22Rv1 (cell line): Measurements from ENCODE around the gene USP20.

Experiments
- H3K27ac ChIP-seq: fragments of 450-650 bp; 2 replicates; pipeline ENCODE4 v1.5.1; 2017
- ZFX ChIP-seq: fragments of 450-650 bp; IDR thresholded peaks from 2 replicates; pipeline ENCODE4 v1.6.1; 2017; ENCODE audit warnings: antibody characterized with exemption, borderline replicate concordance
- TF ChIP-seq, protein P1 (sequence below): fragments of 450-650 bp; IDR thresholded peaks from 2 replicates; pipeline ENCODE4 v1.5.1; 2017; ENCODE audit warnings: mild to moderate bottlenecking

USP20 gene

DNA sequence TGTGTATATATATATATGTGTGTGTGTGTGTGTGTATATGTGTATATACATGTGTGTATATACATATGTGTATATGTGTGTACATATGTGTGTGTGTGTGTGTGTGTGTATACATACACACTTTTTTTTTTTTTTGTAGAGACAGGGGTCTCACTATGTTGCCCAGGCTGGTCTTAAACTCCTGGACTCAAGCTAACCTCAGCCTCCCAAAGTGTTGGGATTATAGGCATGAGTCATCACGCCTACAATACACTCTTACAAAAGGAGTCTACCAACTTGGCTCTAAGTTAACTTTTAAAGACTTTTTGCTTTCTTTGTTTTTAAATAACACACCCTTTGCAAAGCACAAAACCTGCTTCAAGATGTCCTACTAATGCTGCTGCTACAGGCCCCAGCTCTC, 2.3 kb upstream of the USP20 start:
- TF ChIP-seq ZFX = no peak
- TF ChIP-seq, protein P1, sequence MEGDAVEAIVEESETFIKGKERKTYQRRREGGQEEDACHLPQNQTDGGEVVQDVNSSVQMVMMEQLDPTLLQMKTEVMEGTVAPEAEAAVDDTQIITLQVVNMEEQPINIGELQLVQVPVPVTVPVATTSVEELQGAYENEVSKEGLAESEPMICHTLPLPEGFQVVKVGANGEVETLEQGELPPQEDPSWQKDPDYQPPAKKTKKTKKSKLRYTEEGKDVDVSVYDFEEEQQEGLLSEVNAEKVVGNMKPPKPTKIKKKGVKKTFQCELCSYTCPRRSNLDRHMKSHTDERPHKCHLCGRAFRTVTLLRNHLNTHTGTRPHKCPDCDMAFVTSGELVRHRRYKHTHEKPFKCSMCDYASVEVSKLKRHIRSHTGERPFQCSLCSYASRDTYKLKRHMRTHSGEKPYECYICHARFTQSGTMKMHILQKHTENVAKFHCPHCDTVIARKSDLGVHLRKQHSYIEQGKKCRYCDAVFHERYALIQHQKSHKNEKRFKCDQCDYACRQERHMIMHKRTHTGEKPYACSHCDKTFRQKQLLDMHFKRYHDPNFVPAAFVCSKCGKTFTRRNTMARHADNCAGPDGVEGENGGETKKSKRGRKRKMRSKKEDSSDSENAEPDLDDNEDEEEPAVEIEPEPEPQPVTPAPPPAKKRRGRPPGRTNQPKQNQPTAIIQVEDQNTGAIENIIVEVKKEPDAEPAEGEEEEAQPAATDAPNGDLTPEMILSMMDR = no peak
- H3K27ac ChIP-seq = no peak overlapping the region

GRCh38 chr9:129834489-129835127, 650 bp upstream of the USP20 start:
- TF ChIP-seq, protein P1 = no peak
- TF ChIP-seq ZFX = no peak
- peak overlapping the region; percentile 65 for H3K27ac ChIP-seq

DNA sequence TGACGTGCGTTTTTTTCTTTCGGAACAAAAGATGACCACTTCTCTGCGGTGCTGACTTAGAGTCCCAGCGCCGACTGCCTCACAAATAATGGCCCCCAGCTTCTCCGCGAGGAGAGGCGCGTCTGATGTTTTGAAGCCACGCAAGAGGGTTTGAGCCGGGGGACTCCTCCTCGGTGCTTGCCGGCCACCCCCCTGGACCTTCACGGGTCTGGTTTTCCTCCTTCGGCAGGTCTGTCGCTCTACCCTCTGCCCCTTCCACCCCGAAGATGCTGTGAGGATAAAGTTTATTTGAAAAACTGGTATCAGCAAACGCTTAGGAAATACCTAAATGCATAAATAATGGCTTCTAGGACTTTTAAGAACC, 584 bp downstream of the USP20 start:
- H3K27ac ChIP-seq = peak overlapping the region; percentile 65
- TF ChIP-seq ZFX = no peak
- TF ChIP-seq, protein P1 = no peak

DNA sequence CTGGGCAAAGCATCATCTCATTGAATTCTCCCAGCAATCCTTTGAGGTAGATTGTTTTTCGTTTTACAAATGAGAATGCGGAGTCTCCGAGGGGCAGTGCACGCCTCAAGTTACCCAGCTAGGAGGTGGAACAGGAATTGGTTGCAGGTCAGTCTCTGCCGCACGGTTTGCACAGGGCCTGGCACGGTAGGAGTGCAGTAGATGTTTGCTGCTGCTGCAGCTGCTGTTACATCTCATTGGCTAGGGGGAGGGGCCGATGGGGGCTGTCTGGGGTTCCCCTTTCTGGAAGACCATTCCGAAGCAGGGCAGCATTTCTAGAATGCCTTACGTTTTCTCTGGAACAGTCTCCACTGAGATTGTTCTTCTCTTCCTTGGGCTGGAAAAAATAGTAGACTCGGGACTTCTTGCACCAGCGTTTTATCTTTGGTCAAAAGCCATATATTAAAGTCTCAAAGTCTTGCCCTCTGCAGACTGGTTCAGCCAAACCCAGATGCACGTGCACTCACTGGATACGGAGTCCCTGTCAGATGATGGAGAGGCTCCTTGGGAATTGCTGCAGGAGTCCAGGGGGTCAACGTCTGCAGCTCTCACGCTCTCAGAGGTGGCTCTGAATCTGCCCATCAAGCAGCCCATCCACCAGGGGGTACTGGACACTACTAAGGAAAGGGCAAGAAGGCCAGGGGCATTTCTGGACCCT, 1.2 kb downstream of the USP20 start:
- no peak for TF ChIP-seq ZFX
- TF ChIP-seq, protein P1 = no peak
- no peak overlapping the region for H3K27ac ChIP-seq

- no peak for TF ChIP-seq ZFX
- TF ChIP-seq, protein P1 = no peak
- H3K27ac ChIP-seq = no peak overlapping the region
Measured at GRCh38 chr9:129838707-129839259, 3.5 kb downstream of the USP20 start.

GRCh38 chr9:129839324-129840023, 4.2 kb downstream of the USP20 start:
- TF ChIP-seq ZFX = no peak
- TF ChIP-seq, protein P1 = no peak
- no peak overlapping the region for H3K27ac ChIP-seq
